ENCODE measurements around the gene CYP26C1. TPM values are rescaled to one million over a fixed set of nuclear protein-coding genes. Genes with fewer than 3 reads are reported as not detected.

Gene CYP26C1
- total RNA-seq, 1 donor from 2014 or later = 0.35 TPM

GRCh38 chr10:93039721-93040120 lies 20.9 kb upstream of the CYP26C1 start:
- no peaks in the 10 kb centered on the region for H3K27me3 ChIP-seq
- no peak for ATAC-seq
- DNase-seq = no peak
- no peaks in the 10 kb centered on the region for H3K36me3 ChIP-seq
- intact Hi-C loops (cut with DNase I) = no loop called here
- no peak overlapping the region for H3K27ac ChIP-seq
- no peaks in the 10 kb centered on the region for H3K9me3 ChIP-seq
- no peaks in the 10 kb centered on the region for H3K4me1 ChIP-seq
- no peak overlapping the region for H3K4me3 ChIP-seq
- TF ChIP-seq, protein P1, sequence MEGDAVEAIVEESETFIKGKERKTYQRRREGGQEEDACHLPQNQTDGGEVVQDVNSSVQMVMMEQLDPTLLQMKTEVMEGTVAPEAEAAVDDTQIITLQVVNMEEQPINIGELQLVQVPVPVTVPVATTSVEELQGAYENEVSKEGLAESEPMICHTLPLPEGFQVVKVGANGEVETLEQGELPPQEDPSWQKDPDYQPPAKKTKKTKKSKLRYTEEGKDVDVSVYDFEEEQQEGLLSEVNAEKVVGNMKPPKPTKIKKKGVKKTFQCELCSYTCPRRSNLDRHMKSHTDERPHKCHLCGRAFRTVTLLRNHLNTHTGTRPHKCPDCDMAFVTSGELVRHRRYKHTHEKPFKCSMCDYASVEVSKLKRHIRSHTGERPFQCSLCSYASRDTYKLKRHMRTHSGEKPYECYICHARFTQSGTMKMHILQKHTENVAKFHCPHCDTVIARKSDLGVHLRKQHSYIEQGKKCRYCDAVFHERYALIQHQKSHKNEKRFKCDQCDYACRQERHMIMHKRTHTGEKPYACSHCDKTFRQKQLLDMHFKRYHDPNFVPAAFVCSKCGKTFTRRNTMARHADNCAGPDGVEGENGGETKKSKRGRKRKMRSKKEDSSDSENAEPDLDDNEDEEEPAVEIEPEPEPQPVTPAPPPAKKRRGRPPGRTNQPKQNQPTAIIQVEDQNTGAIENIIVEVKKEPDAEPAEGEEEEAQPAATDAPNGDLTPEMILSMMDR (IDR thresholded peaks at IDR 0.05) = peak; percentile 21

DNA sequence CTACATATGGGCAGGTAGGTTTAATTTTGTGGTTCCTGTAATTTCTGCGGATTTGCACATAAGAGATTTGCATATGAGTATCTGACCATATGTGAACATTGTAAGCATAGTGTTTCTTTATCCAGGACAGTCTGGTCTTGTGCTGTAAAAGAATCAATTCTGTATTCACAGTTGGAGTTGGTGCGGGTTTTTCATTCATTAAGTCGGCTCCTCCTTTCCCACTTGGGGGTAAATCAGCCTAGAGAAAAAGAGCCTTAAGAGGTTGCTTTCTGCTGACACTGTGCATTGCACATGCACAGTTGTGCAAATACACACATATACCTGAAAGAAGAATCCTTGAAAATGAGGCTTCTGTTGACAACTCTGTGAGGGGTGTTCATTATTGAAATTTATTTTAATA lies 6.1 kb upstream of the CYP26C1 start:
- Histone ChIP-seq H3K27ac (no peak overlapping the region), H3K4me3 (no peak overlapping the region), H3K27me3 (no peaks in the 10 kb centered on the region), H3K9me3 (no peaks in the 10 kb centered on the region), H3K36me3 (peaks cover 7% of the 10 kb centered on the region), H3K4me1 (no peaks in the 10 kb centered on the region)
- no peak for ATAC-seq
- no peak for DNase-seq
- TF ChIP-seq, protein P1 (IDR thresholded peaks at IDR 0.05) = no peak
- intact Hi-C loops (cut with DNase I) = no loop called here

GRCh38 chr10:93058139-93058538 lies 2.5 kb upstream of the CYP26C1 start:
- Histone ChIP-seq H3K27ac (no peak overlapping the region), H3K9me3 (no peaks in the 10 kb centered on the region), H3K27me3 (peaks cover 25% of the 10 kb centered on the region), H3K4me1 (peaks cover 15% of the 10 kb centered on the region), H3K4me3 (no peak overlapping the region), H3K36me3 (peaks cover 7% of the 10 kb centered on the region)
- DNase-seq (no peak), ATAC-seq (no peak)
- intact Hi-C loops (cut with DNase I) = no loop called here
- TF ChIP-seq, protein P1 (IDR thresholded peaks at IDR 0.05) = no peak

DNA sequence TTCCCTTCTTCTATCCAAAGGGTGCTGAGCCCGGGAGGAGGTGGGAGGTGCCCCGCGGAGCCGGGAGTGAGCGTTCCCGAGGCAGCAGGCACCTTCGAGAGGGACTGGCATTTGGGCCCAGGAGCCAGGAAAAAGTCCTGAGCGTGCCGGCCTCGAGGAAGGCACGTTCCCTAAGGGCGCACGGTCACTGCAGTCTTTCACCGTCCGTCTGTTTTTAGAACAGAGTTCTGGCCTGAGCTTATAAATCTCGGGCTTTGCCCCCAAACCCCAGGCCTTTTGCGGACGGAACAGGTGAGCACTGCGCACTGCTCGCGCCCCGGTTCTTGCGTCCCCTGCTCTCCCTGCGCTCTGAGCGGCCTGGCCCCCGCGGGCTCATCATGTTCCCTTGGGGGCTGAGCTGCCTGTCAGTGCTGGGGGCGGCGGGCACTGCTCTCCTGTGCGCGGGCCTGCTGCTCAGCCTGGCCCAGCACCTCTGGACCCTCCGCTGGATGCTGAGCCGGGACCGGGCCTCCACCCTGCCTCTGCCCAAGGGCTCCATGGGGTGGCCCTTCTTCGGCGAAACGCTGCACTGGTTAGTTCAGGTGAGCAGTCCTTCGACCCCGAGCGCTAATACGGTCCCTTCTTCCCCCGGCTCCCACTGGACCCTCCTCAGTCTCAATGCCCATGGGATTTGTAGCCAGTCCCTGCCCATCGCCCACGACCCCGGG lies 442 bp downstream of the CYP26C1 start:
- no peaks in the 10 kb centered on the region for H3K9me3 ChIP-seq
- ATAC-seq = peak; percentile 11
- intact Hi-C loops (cut with DNase I) = no loop called here
- H3K27ac ChIP-seq = no peak overlapping the region
- peaks cover 51% of the 10 kb centered on the region for H3K27me3 ChIP-seq
- peaks cover 15% of the 10 kb centered on the region for H3K4me1 ChIP-seq
- no peak for DNase-seq
- H3K36me3 ChIP-seq = peaks cover 7% of the 10 kb centered on the region
- H3K4me3 ChIP-seq = no peak overlapping the region
- TF ChIP-seq, protein P1 (IDR thresholded peaks at IDR 0.05) = no peak

- peaks cover 58% of the 10 kb centered on the region for H3K27me3 ChIP-seq
Measured at GRCh38 chr10:93061594-93062513, 1.3 kb downstream of the CYP26C1 start.

More at GRCh38 chr10:93061594-93062513, 1.3 kb downstream of the CYP26C1 start:
- Histone ChIP-seq H3K9me3 (no peaks in the 10 kb centered on the region), H3K36me3 (peaks cover 7% of the 10 kb centered on the region), H3K4me3 (peak overlapping the region; percentile 23), H3K27ac (no peak overlapping the region), H3K4me1 (peaks cover 15% of the 10 kb centered on the region)
- ATAC-seq (no peak), DNase-seq (no peak)
- TF ChIP-seq, protein P1 (IDR thresholded peaks at IDR 0.05) = no peak
- intact Hi-C loops (cut with DNase I) = no loop called here

Data from upper lobe of right lung (tissue), 1 donor.